DMS114 treated with DMSO at 0.1 percent for 48 hours (cell line): ENCODE data around the gene PHKA2.

ENCODE experiments used
- DNase-seq: peaks from one replicate; lab custom pipeline; 2025; ENCODE audit not compliant: unreplicated experiment; lab: John Stamatoyannopoulos, UW

PHKA2 gene

DNA sequence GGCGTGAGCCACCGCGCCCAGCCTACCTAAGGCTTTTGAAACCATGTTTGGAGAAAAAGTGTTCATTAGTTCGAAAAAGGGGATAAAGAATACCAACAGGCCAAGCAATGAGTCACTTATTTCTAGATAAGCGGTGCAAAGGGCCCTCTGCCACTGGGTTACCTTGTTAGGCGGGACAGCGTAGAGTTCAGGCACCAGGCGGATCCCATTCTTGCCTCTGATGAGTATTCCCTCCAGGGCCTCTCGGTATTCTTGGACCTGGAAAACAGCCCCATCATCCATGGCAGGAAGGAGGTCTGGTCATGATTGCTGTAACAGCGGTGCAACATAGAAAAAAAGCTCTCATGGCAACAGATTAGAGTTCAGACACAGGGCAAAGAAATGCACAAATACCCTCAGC, 48.0 kb downstream of the PHKA2 start:
- no peak for DNase-seq

DNA sequence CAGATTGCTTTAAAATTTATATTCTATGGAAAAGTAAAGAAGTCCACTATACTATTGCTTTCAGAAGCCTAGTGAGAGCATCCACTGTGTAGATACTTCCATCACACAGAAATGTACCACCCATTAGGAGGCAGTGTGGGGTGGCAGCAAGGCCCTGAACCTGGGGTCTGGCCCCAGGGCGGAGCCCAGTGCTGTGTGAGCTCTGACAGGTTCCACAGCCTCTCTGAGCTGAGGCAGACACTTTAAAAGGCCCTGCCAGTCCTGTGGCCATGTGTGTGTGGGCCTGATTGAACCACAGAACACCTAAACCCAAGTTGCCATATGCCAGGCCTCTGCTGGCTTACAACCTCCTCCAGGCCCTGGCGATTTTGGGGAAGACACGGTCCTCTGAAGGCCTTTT, 49.2 kb downstream of the PHKA2 start:
- DNase-seq, result no peak

DNA sequence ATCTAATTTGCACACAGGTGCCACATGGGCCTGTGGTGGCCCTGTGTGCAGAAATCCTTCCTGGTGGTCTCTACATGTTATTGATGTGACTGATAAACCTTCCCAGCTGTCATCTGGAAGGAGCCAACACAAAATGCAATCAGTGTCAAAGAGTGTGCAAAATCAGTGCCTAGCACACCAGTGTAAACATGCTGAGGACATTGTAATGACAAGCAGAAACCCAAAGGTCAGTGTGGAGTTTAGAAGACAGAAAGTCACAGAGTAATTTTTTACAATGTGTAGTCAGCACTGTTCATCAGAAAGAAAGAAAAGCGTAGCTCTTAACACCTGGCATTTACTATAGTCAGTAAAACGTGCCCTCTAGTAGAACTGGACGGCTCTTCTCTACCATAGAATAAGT, 50.3 kb downstream of the PHKA2 start:
- no peak for DNase-seq

GRCh38 chrX:18931972-18932371, 51.9 kb downstream of the PHKA2 start:
- DNase-seq, result peak; percentile 9

GRCh38 chrX:18929775-18930174, 54.1 kb downstream of the PHKA2 start:
- DNase-seq, result no peak

DNA sequence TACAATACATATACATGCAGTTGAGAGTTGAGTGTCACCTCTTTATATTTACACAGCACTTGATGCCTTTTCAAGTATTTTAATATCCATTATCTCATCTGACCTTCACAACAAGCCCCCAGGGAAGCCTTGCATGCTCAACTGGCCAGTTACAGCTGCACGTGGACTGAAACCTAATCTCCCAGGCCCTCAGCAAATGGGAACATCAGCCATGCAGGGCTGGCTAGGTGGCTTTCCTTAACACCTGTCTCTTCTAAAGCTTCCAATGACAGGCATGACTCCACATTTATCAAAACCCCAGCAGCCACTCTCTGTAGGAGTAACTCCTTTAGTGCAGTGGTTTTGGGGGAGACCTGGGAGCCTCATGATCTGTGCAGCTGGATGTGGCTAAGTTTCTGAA, 56.4 kb downstream of the PHKA2 start:
- no peak for DNase-seq

- no peak for DNase-seq
Measured at GRCh38 chrX:18924507-18925088, 59.3 kb downstream of the PHKA2 start.

GRCh38 chrX:18920566-18920965, 63.3 kb downstream of the PHKA2 start:
- DNase-seq, result no peak

DNA sequence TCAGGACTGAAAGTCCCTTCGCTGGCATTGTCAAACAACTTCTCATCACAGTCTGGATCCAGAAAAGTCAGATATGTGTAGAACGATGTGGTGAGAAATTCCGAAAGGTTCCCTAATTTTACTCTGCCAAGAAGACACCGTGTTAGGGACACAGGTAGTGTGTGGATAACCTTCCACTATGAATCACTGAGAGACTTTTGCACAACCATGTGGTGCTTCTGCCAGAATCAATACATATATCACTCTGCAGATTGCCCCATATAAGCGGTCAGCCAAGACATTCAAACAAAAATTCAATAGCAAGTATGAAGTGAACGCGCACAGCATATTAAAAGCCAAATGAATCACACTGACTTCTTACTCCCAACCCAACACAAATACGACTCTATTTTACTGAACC, 63.8 kb downstream of the PHKA2 start:
- no peak for DNase-seq

DNA sequence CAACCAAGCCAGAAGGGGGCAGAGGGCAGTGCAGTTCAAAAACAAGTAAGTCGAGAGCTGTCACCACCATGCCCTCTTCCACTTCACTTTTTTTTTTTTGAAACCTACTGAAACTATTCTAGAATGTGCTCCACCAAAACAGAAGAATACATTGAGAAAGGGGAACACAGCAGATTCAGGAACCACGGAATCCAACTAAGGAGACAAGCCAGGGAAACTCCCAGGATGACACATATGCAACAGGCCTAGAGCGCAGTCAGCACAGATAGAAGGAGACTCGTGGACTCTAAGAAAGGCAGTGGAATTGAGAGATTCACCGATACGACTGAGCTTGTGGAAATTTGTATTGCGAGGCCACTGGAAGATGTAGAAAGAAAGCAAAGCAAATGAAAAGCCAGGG, 66.1 kb downstream of the PHKA2 start:
- DNase-seq, result no peak

DNA sequence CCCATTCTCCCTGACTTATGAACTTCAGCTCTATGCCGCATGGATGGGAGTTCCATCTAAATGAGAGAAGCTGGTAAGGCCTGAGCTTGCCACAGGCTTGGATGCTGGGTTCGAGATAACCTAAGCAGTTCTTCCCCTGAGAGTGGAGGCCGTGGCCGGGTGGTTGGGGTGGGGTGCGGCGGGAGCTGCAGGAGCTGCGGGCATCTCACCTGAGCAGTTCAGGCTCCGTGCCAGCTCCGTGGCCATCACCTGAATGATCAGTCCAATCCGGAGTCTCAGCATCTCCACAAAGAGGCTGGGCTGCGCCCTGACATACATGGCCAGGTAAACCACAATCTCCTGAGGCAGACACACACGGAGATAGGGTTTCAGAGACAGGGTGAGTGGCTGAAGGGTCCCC, 77.6 kb downstream of the PHKA2 start:
- DNase-seq, result no peak

DNA sequence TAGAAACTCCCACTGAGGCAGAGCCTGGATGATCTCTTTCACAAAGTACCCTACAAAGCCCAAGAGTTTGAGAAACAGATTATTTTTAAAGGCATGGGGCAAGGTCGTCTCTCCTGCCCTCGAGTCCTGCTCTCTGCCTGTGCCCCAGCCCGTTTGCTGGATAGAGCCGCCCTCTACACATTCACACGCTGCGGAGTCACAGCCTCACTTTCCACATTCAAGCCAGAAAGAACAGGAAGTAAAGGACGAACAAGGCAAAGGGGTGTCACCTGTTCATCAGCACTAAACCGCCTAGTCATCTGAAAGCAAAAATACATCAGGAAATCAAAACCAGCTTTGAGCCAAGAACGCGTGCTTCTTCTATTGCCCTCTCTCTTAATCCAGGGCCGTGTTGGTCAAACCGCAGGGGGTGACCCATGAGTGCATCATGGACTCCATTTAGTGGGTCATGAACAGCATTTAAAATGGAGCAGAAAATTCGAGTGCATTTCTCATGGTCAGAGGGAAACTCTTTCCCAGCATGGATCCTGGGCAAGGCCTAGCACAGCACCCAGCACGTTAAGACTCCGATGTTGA, 83.4 kb downstream of the PHKA2 start:
- no peak for DNase-seq

- peak; percentile 4 for DNase-seq
Measured at GRCh38 chrX:18899796-18900380, 84.0 kb downstream of the PHKA2 start.

GRCh38 chrX:18898492-18898891, 85.4 kb downstream of the PHKA2 start:
- no peak for DNase-seq

- no peak for DNase-seq
Measured at GRCh38 chrX:18898091-18898490, 85.8 kb downstream of the PHKA2 start.

- DNase-seq, result no peak
Measured at GRCh38 chrX:18897611-18898010, 86.3 kb downstream of the PHKA2 start.

DNA sequence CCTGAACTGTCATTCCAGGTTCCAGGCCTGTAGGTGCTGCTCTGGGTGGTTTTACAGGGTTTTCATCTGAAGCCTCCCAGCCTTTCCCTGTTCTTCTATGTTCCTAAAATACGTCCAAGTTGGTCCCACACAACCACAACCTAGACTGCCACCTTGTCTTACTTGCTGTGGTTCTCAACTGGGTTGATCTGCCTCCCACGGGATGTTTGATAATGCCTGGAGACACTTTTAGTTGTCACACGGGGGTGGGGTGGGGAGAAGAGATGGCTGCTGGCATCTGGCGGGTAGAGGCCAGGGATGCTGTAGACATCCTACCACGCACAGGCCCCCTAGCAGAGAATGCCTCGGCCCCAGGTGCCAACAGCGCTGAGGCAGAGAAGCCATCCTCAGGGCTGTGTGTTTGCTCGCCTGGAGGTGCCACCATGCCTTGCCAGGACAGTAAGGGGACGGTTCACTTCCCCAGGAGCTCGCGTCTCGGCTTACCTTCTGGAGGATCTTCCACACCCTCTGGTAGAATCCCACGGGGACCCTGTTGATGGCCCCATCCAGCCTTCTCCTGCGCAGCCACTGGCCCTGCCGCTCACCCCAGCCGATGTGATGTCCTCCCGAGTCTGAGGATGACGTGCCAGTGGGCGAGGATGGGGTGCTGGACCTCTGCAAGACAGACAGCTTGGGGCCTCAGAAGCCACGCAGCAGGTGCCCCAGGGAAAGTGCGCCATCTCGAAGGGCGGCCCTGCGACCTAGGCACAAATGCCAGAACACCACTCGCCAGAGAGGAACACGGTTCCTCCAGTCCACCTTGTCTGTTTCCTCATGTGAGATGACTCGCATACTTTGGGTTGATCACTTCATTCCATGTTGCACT, 87.0 kb downstream of the PHKA2 start:
- no peak for DNase-seq

- DNase-seq, result no peak
Measured at GRCh38 chrX:18895189-18895951, 88.5 kb downstream of the PHKA2 start.

- no peak for DNase-seq
Measured at GRCh38 chrX:18894156-18894555, 89.8 kb downstream of the PHKA2 start.

GRCh38 chrX:18893536-18893935, 90.4 kb downstream of the PHKA2 start:
- DNase-seq, result no peak

DNA sequence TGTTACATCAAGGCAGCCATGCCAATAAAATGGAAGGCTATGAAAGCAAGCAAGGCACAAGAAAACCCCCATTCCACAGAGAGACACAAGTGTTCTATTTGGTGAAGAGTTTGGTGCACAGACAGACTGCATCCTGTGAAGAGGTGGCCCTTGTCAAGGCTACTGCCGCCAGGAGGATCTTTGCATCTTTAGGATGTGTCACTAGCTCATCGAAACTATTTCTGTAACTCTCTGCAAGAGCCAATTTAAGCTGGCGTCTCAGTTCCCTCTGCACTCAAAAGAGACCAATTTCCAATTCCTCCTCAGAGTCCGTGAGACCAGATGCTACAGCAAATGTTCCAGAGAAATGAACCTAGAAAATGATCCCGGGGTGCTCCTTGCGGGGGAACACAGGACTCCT, 91.0 kb downstream of the PHKA2 start:
- no peak for DNase-seq
